ENCODE data around the gene PLSCR1.

GRCh38 chr3:146466604-146467003 is 77.8 kb downstream of the PLSCR1 start:
- TF ChIP-seq CTCF (IDR thresholded peaks at IDR 0.05) (no peak), POLR2A (IDR thresholded peaks at IDR 0.05) (no peak)

All from sigmoid colon (tissue), 3 donors.